Measurements from ENCODE around the gene FABP1. TPM values are rescaled to one million over a fixed set of nuclear protein-coding genes. Genes with fewer than 3 reads are reported as not detected.

FABP1 gene
- total RNA-seq, 2 experiments from 2014 or later, result not detected

- POLR2A ChIA-PET, result no interaction called here
- CTCF ChIA-PET, result interaction anchor here (0.6 kb wide), 1 partner anchor 83 kb away, joined by 3 read pairs; no protein-coding TSS in a partner anchor
These were observed 40.8 kb downstream of the FABP1 start for GRCh38 chr2:88087073-88087472.

- CTCF ChIA-PET, result no interaction called here
- POLR2A ChIA-PET, result no interaction called here
These were observed 41.5 kb downstream of the FABP1 start for GRCh38 chr2:88086401-88086800.

- POLR2A ChIA-PET, result no interaction called here
- CTCF ChIA-PET, result interaction anchor here (0.7 to 0.8 kb wide), 2 partner anchors 9 to 25 kb away, joined by 3 to 4 read pairs; no protein-coding TSS in a partner anchor
These were observed 42.3 kb downstream of the FABP1 start for GRCh38 chr2:88085602-88086001.

- CTCF ChIA-PET, result interaction anchor here (0.7 to 0.8 kb wide), 2 partner anchors 9 to 25 kb away, joined by 3 to 4 read pairs; no protein-coding TSS in a partner anchor
- POLR2A ChIA-PET, result no interaction called here
These were observed 42.8 kb downstream of the FABP1 start for GRCh38 chr2:88085099-88085498.

- POLR2A ChIA-PET, result no interaction called here
These were observed 45.1 kb downstream of the FABP1 start for GRCh38 chr2:88082781-88083180.

GRCh38 chr2:88081924-88082608 is 45.8 kb downstream of the FABP1 start:
- CTCF ChIA-PET, result no interaction called here
- POLR2A ChIA-PET, result no interaction called here

More at GRCh38 chr2:88082781-88083180, 45.1 kb downstream of the FABP1 start:
- CTCF ChIA-PET, result no interaction called here

- CTCF ChIA-PET, result no interaction called here
These were observed 47.3 kb downstream of the FABP1 start for GRCh38 chr2:88080545-88080944.

GRCh38 chr2:88078643-88079172 is 49.2 kb downstream of the FABP1 start:
- CTCF ChIA-PET, result no interaction called here
- POLR2A ChIA-PET, result no interaction called here

More at GRCh38 chr2:88080545-88080944, 47.3 kb downstream of the FABP1 start:
- POLR2A ChIA-PET, result no interaction called here

- ChIA-PET CTCF (interaction anchor here (0.7 kb wide), 1 partner anchor 83 kb away, joined by 3 read pairs; no protein-coding TSS in a partner anchor), POLR2A (no interaction called here)
These were observed 50.8 kb downstream of the FABP1 start for GRCh38 chr2:88077080-88077479.

GRCh38 chr2:88074854-88075292 is 53.0 kb downstream of the FABP1 start:
- CTCF ChIA-PET, result no interaction called here
- POLR2A ChIA-PET, result no interaction called here

GRCh38 chr2:88074150-88074549 is 53.7 kb downstream of the FABP1 start:
- ChIA-PET CTCF (no interaction called here), POLR2A (no interaction called here)

Other genes with a start within 250 kb of the FABP1 start
- gene RNU2-63P, start 111.5 kb downstream of the FABP1 start, total RNA-seq, result 10 to 100 TPM; 21.4 to 29.3 TPM
- gene KRCC1, start 72.3 kb downstream of the FABP1 start, total RNA-seq, result 10 to 100 TPM; 10.7 to 11.9 TPM
- gene SMYD1, start 60.2 kb downstream of the FABP1 start, total RNA-seq, result not detected
- gene THNSL2, start 42.3 kb upstream of the FABP1 start, total RNA-seq, result 1 to 10 TPM; 1.4 to 1.5 TPM

All from activated CD8-positive, alpha-beta memory T cell treated with anti-CD3 and anti-CD28 coated beads for 36 hours (primary cell).